ENCODE data around the gene CR1. TPM values are rescaled to one million over a fixed set of nuclear protein-coding genes. Genes with fewer than 3 reads are reported as not detected.
"Not testable (repeated sequence)": the region's sequence is repeated elsewhere in the genome, so short reads cannot be mapped to it uniquely, and the experiment has no call there.

CR1 gene
- total RNA-seq, 3 donors from 2014 or later: 0.84 to 7.2 (median 3.8) TPM

DNA sequence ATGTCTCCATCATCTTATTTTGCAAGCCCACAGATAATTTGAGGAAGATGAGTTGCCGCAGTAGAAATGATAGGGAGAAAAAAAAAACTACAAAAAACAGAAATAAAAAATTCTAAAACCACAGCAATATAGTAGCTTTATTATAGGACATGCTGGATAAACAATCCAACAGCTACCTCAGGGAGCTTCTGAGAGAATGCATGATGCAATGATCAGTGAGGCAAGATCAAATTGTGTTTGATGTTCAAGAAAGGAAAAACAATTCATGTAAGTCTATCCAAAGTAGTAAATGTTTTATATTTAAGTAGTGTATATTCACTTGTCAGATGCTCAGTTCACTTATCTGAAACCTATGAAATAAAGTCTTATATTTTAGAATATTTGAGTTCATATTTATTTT is 155.6 kb downstream of the CR1 start:
- no peaks in the 10 kb centered on the region for H3K36me3 ChIP-seq (ENCODE audit: low read depth)
- H3K4me1 ChIP-seq (ENCODE audit: low read depth): no peaks in the 10 kb centered on the region
- no peaks in the 10 kb centered on the region for H3K9me3 ChIP-seq
- DNase-seq: no peak
- ATAC-seq: no peak
- TF ChIP-seq, protein P1, sequence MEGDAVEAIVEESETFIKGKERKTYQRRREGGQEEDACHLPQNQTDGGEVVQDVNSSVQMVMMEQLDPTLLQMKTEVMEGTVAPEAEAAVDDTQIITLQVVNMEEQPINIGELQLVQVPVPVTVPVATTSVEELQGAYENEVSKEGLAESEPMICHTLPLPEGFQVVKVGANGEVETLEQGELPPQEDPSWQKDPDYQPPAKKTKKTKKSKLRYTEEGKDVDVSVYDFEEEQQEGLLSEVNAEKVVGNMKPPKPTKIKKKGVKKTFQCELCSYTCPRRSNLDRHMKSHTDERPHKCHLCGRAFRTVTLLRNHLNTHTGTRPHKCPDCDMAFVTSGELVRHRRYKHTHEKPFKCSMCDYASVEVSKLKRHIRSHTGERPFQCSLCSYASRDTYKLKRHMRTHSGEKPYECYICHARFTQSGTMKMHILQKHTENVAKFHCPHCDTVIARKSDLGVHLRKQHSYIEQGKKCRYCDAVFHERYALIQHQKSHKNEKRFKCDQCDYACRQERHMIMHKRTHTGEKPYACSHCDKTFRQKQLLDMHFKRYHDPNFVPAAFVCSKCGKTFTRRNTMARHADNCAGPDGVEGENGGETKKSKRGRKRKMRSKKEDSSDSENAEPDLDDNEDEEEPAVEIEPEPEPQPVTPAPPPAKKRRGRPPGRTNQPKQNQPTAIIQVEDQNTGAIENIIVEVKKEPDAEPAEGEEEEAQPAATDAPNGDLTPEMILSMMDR (IDR thresholded peaks at IDR 0.05): no peak
- no peak overlapping the region for H3K4me3 ChIP-seq
- intact Hi-C loops (cut with DNase I, micrococcal nuclease): no loop called here

GRCh38 chr1:207654320-207654719 is 158.4 kb downstream of the CR1 start:
- Histone ChIP-seq H3K4me1 (ENCODE audit: low read depth) (no peaks in the 10 kb centered on the region), H3K9me3 (no peaks in the 10 kb centered on the region), H3K4me3 (no peak overlapping the region), H3K36me3 (ENCODE audit: low read depth) (no peaks in the 10 kb centered on the region)
- intact Hi-C loops (cut with DNase I, micrococcal nuclease): no loop called here
- TF ChIP-seq, protein P1 (IDR thresholded peaks at IDR 0.05): no peak
- ATAC-seq (no peak), DNase-seq (no peak)

GRCh38 chr1:207658408-207658807 is 162.5 kb downstream of the CR1 start:
- ATAC-seq: no peak
- DNase-seq: no peak
- H3K4me1 ChIP-seq (ENCODE audit: low read depth): no peaks in the 10 kb centered on the region
- TF ChIP-seq, protein P1 (IDR thresholded peaks at IDR 0.05): no peak
- H3K9me3 ChIP-seq: peaks cover 3% of the 10 kb centered on the region
- no peaks in the 10 kb centered on the region for H3K36me3 ChIP-seq (ENCODE audit: low read depth)
- intact Hi-C loops (cut with DNase I, micrococcal nuclease): no loop called here
- no peak overlapping the region for H3K4me3 ChIP-seq

DNA sequence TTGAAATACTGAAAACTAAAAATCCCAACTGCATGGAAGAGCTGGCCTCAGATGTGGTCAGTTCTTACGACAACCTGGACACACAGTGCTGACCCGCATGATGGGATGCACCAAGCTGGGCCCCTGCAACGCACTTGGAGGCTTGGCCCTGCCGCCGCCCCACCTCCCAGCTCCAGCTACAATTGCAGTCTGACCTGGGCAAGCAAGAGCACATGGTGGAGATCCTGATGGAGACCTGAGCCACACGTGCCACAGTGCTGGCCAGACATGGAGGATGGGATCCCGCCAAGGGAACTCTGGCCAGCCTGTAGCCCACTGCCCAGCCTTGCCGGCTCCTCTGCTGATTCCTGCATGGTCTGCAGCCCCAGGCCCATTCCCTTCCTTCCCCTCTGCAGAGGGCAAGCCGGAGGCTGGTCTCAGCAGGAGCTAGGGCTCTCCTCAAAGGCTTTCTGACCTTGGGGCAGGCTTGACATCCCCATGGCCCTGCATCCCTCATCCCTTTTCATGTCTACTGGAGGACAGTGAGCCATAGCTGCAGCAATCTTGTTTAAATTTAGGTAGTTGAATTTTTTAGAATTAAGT is 163.0 kb downstream of the CR1 start:
- H3K9me3 ChIP-seq: peaks cover 3% of the 10 kb centered on the region
- intact Hi-C loops (cut with DNase I, micrococcal nuclease): no loop called here
- DNase-seq (no peak), ATAC-seq (no peak)
- TF ChIP-seq, protein P1 (IDR thresholded peaks at IDR 0.05): no peak
- no peaks in the 10 kb centered on the region for H3K36me3 ChIP-seq (ENCODE audit: low read depth)
- no peak overlapping the region for H3K4me3 ChIP-seq
- H3K4me1 ChIP-seq (ENCODE audit: low read depth): no peaks in the 10 kb centered on the region

DNA sequence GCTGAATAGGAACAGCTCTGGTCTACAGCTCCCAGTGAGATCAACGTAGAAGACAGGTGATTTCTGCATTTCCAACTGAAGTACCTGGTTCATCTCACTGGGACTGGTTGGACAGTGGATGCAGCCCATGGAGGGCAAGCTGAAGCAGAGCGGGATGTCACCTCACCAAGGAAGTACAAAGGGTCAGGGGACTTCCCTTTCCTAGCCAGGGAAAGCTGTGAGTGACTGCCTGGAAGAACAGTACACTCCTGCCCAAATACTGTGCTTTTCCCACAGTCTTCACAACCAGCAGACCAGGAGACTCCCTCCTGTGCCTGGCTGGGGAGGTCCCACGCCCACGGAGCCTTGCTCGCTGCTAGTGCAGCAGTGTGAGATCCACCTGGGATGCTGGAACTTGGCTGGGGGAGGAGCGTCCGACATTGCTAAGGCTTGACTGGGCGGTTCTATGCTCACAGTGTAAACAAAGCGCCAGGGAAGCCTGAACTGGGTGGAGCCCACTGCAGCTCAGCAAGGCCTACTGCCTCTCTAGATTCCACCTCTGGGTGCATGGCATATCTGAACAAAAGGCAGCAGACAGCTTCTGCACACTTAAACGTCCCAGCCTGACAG is 163.7 kb downstream of the CR1 start:
- ATAC-seq (peak; percentile 87), DNase-seq (peak; percentile 49 to 52 (median 50))
- H3K4me1 ChIP-seq (ENCODE audit: low read depth): no peaks in the 10 kb centered on the region
- TF ChIP-seq, protein P1 (IDR thresholded peaks at IDR 0.05): no peak
- no peak overlapping the region for H3K4me3 ChIP-seq
- H3K9me3 ChIP-seq: peaks cover 3% of the 10 kb centered on the region
- intact Hi-C loops (cut with DNase I, micrococcal nuclease): no loop called here
- H3K36me3 ChIP-seq (ENCODE audit: low read depth): no peaks in the 10 kb centered on the region

- H3K4me3 ChIP-seq; H3K9me3 ChIP-seq; ATAC-seq; DNase-seq; H3K36me3 ChIP-seq (ENCODE audit: low read depth); intact Hi-C loops (cut with DNase I, micrococcal nuclease); H3K4me1 ChIP-seq (ENCODE audit: low read depth): not testable (repeated sequence)
Observed at GRCh38 chr1:207661420-207661819, 165.5 kb downstream of the CR1 start.

Data from mucosa of descending colon (tissue), 3 donors.